G401 (cell line): ENCODE data around the gene ABHD16A. TPM values are rescaled to one million over a fixed set of nuclear protein-coding genes. Genes with fewer than 3 reads are reported as not detected.
"Not testable (repeated sequence)": the region's sequence is repeated elsewhere in the genome, so short reads cannot be mapped to it uniquely, and the experiment has no call there.

Experiments
- DNase-seq: peaks from one replicate; pipeline ENCODE4 v3.0.0-alpha.2; 2015; ENCODE audit warnings: low spot score
- in situ Hi-C: cut with HindIII; loops from 2 replicates; pipeline ENCODE4 v1.10.0; 2016; ENCODE audit warnings: low sequenced_read_pairs, mixed read lengths
- total RNA-seq: library from RNA; depleted of rRNA; stranded (reverse); fragments of >200 nt; shearing (Covaris generic); gene quantifications from 2 replicates; pipeline ENCODE4 v1.2.3, GENCODE V29; 2014

The ABHD16A gene
- total RNA-seq, 1 experiment from 2014 or later = 43.9 TPM

DNA sequence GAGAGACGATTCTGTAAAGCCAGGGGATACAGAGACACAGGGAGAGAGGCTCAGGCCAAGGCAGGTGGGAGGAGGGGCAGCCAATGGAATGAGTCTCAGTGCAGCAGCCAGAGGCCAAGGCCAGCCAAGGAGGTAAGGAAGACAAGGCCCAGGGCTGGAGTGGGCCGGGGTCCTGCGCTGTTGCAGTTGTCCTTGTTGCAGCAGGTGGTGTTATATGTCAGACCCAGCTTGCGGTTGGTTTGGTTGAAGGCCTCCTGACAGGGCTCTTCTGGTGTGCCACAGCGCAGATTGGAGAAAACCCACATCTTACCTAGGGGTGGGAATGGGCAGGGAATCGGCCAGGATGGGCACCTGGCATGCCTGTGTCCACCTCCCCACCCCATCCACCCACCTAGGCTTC, 15.9 kb upstream of the ABHD16A start:
- DNase-seq = no peak
- in situ Hi-C loops = no loop called here

- no peak for DNase-seq
- in situ Hi-C loops = no loop called here
Observed at GRCh38 chr6:31718265-31718664, 15.1 kb upstream of the ABHD16A start.

DNA sequence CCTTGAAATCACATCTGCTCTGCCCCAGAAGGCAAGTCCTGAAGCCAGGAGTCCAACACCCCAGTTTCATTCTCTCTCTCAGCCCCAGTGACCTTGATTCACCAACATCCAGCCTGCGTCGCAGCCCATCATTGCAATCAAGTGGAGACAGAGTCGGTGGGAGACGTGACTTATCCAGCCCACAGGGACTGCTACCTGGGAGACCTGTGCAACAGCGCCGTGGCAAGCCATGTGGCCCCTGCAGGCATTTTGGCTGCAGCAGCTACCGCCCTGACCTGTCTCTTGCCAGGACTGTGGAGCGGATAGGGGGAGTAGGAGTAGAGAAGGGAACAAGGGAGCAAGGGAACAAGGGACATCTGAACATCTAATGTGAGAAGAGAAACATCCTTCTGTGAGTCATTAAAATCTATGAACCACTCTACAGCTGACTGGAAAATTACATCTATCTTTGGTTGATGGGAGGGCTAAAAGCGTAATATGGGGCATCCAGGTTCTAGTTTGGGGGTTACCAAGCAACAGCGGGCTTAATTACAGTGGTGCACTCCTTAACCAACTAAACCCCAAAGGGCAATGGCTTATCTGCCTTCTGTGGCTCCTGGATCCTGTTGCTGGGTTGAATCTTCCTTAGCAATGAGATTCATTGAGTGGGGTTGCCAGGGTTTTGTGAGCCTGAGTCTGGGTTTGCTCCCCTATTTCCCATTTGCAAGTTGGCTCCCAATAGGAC, 14.5 kb upstream of the ABHD16A start:
- DNase-seq = no peak
- in situ Hi-C loops = no loop called here

DNA sequence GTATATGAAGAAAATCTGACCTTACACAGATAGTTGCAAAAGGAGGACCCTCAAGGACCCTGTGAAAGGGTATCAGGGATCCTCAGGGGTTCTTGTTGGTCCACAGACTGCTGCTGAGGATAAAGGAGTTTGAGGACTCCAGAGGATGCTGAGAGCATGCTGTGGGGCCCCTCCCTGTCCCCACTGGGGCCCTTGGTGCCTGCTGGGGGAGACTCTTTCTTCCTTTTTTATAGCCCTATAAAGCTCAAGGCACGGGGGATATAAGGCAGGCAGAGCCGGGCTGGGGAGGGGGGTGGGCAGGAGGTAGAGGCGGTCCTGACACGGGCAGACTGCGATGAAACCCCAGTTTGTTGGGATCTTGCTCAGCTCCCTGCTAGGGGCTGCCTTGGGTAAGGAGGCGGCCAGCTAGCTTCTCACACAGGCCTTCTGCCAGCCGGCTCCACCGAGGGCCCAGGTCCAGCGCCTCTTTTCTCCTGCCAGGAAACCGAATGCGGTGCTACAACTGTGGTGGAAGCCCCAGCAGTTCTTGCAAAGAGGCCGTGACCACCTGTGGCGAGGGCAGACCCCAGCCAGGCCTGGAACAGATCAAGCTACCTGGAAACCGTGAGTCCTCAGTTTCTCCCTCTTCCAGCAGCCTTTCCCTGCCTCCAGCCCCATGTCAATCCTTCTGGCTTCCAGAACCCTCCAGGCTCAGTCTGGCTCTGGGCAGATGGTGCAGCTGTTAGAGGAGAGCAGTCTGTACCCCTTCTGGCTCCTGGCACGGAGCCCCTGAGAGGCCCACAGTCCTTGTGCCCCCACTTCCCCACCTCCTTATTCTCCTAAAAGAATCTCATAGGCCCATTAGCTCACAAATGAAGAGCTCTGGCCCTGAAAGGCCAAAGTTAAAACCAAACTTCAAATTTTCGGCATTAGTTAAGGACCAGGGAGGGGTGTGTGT, 12.2 kb upstream of the ABHD16A start, which contains the start of gene LY6G6D:
Gene LY6G6D (plus strand): TSS at position 327 of the 937 bp plus-strand sequence. CDS start 8 bp downstream, at position 335.
- in situ Hi-C loops = no loop called here
- no peak for DNase-seq

- DNase-seq = no peak
- in situ Hi-C loops = no loop called here
Observed at GRCh38 chr6:31713991-31714684, 11.0 kb upstream of the ABHD16A start.

DNA sequence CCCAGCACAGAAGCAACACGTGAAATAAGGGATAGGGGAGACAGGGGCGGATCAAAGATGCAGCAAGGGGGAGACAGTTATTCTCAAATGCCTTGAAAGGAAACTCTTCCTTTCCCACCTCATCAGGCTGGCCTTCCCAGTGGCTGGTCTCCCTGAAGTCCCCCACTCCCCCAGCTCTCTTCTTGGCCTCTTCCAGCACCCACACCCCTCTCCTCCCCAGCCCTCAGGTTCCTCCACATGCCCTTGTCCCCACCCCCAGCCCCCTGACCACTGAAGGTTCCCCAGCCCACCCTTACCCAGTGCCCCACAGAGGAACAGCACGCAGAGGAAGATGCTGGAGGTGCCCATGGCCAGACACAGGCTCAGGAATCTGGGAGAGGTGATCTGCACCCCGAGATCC, 10.3 kb upstream of the ABHD16A start:
- DNase-seq = no peak
- in situ Hi-C loops = no loop called here

GRCh38 chr6:31712296-31712695, 9.2 kb upstream of the ABHD16A start:
- in situ Hi-C loops = no loop called here
- DNase-seq = no peak

DNA sequence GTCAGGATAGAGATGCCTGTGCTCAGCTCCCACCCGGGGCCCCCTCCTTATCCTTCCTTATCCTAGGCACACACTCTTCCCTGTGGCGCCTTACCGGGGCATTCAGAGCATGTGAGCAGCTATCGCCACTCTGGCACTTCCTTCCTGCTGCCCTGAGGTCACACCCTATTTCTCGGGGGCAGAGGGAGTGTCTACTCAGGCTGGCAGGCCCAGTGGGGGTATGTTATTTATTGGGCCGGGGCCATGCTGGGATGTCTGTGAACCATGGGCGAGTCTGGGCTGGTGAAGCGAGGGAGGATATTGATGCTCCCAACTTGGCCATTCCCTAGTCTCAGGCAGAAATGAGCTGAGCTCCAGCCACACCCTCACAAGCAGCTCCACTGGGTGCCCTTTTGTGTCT, 8.1 kb upstream of the ABHD16A start:
- DNase-seq = no peak
- in situ Hi-C loops = no loop called here

- in situ Hi-C loops = no loop called here
- DNase-seq = no peak
Observed at GRCh38 chr6:31710523-31711219, 7.5 kb upstream of the ABHD16A start.

GRCh38 chr6:31709157-31709556, 6.0 kb upstream of the ABHD16A start:
- in situ Hi-C loops, DNase-seq: not testable (repeated sequence)

- in situ Hi-C loops = no loop called here
- DNase-seq = no peak
Observed at GRCh38 chr6:31708224-31708623, 5.1 kb upstream of the ABHD16A start.

DNA sequence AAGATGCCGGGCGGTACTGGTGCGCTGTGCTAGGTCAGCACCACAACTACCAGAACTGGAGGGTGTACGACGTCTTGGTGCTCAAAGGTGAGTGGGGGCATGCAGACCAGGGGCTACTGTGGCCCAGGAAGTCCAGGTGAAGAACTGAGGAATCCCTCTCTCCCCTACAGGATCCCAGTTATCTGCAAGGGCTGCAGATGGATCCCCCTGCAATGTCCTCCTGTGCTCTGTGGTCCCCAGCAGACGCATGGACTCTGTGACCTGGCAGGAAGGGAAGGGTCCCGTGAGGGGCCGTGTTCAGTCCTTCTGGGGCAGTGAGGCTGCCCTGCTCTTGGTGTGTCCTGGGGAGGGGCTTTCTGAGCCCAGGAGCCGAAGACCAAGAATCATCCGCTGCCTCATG, 4.6 kb upstream of the ABHD16A start:
- in situ Hi-C loops = no loop called here
- no peak for DNase-seq

DNA sequence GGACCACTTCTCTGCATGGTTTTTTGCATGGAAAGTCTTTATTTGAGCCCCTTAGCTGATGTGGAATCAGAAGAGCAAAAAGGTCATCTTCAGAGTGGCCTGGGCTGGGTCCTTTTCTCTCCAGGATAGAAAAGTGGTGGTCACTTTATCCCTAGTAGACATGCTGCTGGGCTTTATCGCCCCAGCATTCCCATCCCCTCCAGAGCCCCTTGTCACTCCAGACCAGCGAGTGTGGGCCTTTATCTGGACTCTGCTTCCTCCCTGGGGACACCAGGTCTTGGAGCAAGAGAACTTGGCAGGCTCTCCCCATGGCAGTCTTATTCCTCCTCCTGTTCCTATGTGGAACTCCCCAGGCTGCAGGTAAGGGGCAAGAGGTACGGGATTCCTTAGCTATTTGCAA, 3.5 kb upstream of the ABHD16A start, which contains the start of gene LY6G6F:
Gene LY6G6F (plus strand): TSS at position 268 of the 400 bp plus-strand sequence. CDS start 41 bp downstream, at position 309.
- in situ Hi-C loops = no loop called here
- DNase-seq = no peak

GRCh38 chr6:31705931-31706330, 2.8 kb upstream of the ABHD16A start:
- no peak for DNase-seq
- in situ Hi-C loops = no loop called here

DNA sequence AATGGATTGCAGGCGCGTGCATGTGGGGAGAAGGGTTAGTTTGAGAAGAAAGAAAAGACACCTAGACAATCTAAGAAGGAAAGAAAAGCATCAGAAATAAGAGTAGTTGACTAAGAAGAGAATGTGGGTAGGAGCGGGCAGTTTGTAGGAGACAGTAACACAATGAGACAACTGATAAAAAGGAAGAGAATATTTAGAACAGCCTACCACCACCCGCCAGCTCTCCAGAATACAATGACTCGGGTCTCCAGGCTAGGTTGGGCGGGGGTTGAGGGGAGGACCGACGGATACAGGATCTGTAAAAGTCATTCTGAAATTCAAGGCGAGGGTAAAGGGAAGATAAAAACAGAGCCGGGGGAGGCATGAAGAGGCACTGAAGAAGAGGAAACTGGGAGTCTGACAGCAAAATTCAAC, 712 bp downstream of the ABHD16A start:
- DNase-seq = no peak
- in situ Hi-C loops = no loop called here

GRCh38 chr6:31701666-31702404, 1.3 kb downstream of the ABHD16A start:
- in situ Hi-C loops = no loop called here
- DNase-seq = peak; percentile 19

- no peak for DNase-seq
- in situ Hi-C loops = no loop called here
Observed at GRCh38 chr6:31700740-31701401, 2.3 kb downstream of the ABHD16A start.

GRCh38 chr6:31697555-31697954, 5.6 kb downstream of the ABHD16A start:
- no peak for DNase-seq
- in situ Hi-C loops = no loop called here
